NCI-H2171 (cell line): Measurements from ENCODE around the gene CXCR2.

Experiments
- DNase-seq: peaks from one replicate; lab custom pipeline; 2025; lab: John Stamatoyannopoulos, UW

The CXCR2 gene

GRCh38 chr2:218186355-218186766, 60.5 kb downstream of the CXCR2 start:
- DNase-seq = peak; percentile 36
